Measurements from ENCODE around the gene HORMAD1.

The HORMAD1 gene

GRCh38 chr1:150696995-150697927, 23.4 kb downstream of the HORMAD1 start, which contains the start of gene GOLPH3L:
TSS of gene GOLPH3L (minus strand) at chr1:150697154. CDS start at chr1:150694838, 2,316 bp downstream.
- Histone ChIP-seq H3K9ac (ENCODE audit: low read depth, low read length) (peak within 1 kb of the TSS; percentile 66), H3K4me1 (ENCODE audit: control insufficient read depth, insufficient read depth, low read length) (peaks cover 5% of the 10 kb centered on the region; the same call in 1 of the 2 replicates), H3K4me3 (ENCODE audit: low read depth, low read length) (peak within 1 kb of the TSS; percentile 94), H3K27me3 (ENCODE audit: control insufficient read depth, insufficient read depth, low read length) (no peaks in the 10 kb centered on the region), H3K9me3 (ENCODE audit: control insufficient read depth, insufficient read depth, low read length) (no peaks in the 10 kb centered on the region), H3K27ac (ENCODE audit: low read depth, low read length) (peak within 1 kb of the TSS; percentile 83), H3K36me3 (ENCODE audit: control insufficient read depth, insufficient read depth, low read length) (peaks cover 25% of the 10 kb centered on the region)

- Histone ChIP-seq H3K9me3 (ENCODE audit: control insufficient read depth, insufficient read depth, low read length) (no peaks in the 10 kb centered on the region), H3K4me3 (ENCODE audit: low read depth, low read length) (peak overlapping the region; percentile 94), H3K27ac (ENCODE audit: low read depth, low read length) (peak overlapping the region; percentile 83), H3K27me3 (ENCODE audit: control insufficient read depth, insufficient read depth, low read length) (no peaks in the 10 kb centered on the region), H3K4me1 (ENCODE audit: control insufficient read depth, insufficient read depth, low read length) (peaks cover 5% of the 10 kb centered on the region; the same call in 1 of the 2 replicates), H3K36me3 (ENCODE audit: control insufficient read depth, insufficient read depth, low read length) (peaks cover 32% of the 10 kb centered on the region), H3K9ac (ENCODE audit: low read depth, low read length) (peak overlapping the region; percentile 66)
Measured at GRCh38 chr1:150696590-150696989, 24.1 kb downstream of the HORMAD1 start.

- Histone ChIP-seq H3K9ac (ENCODE audit: low read depth, low read length) (peak overlapping the region; percentile 45; the same call in 1 of the 2 replicates), H3K27me3 (ENCODE audit: control insufficient read depth, insufficient read depth, low read length) (no peaks in the 10 kb centered on the region), H3K9me3 (ENCODE audit: control insufficient read depth, insufficient read depth, low read length) (no peaks in the 10 kb centered on the region), H3K27ac (ENCODE audit: low read depth, low read length) (peak overlapping the region; percentile 12), H3K4me3 (ENCODE audit: low read depth, low read length) (peak overlapping the region; percentile 94), H3K36me3 (ENCODE audit: control insufficient read depth, insufficient read depth, low read length) (peaks cover 36% of the 10 kb centered on the region), H3K4me1 (ENCODE audit: control insufficient read depth, insufficient read depth, low read length) (peaks cover 5% of the 10 kb centered on the region; the same call in 1 of the 2 replicates)
Measured at GRCh38 chr1:150696162-150696561, 24.5 kb downstream of the HORMAD1 start.

- peak overlapping the region; percentile 94 for H3K4me3 ChIP-seq (ENCODE audit: low read depth, low read length)
- no peak overlapping the region for H3K27ac ChIP-seq (ENCODE audit: low read depth, low read length)
- H3K4me1 ChIP-seq (ENCODE audit: control insufficient read depth, insufficient read depth, low read length): peaks cover 5% of the 10 kb centered on the region; the same call in 1 of the 2 replicates
- H3K9ac ChIP-seq (ENCODE audit: low read depth, low read length): no peak overlapping the region
- H3K27me3 ChIP-seq (ENCODE audit: control insufficient read depth, insufficient read depth, low read length): no peaks in the 10 kb centered on the region
- no peaks in the 10 kb centered on the region for H3K9me3 ChIP-seq (ENCODE audit: control insufficient read depth, insufficient read depth, low read length)
- H3K36me3 ChIP-seq (ENCODE audit: control insufficient read depth, insufficient read depth, low read length): peaks cover 41% of the 10 kb centered on the region
Measured at GRCh38 chr1:150695561-150695960, 25.1 kb downstream of the HORMAD1 start.

GRCh38 chr1:150692720-150693119, 28.0 kb downstream of the HORMAD1 start:
- Histone ChIP-seq H3K36me3 (ENCODE audit: control insufficient read depth, insufficient read depth, low read length) (peaks cover 64% of the 10 kb centered on the region), H3K27ac (ENCODE audit: low read depth, low read length) (no peak overlapping the region)

GRCh38 chr1:150688763-150689162, 31.9 kb downstream of the HORMAD1 start:
- Histone ChIP-seq H3K9ac (ENCODE audit: low read depth, low read length) (no peak overlapping the region), H3K4me3 (ENCODE audit: low read depth, low read length) (no peak overlapping the region), H3K9me3 (ENCODE audit: control insufficient read depth, insufficient read depth, low read length) (no peaks in the 10 kb centered on the region), H3K36me3 (ENCODE audit: control insufficient read depth, insufficient read depth, low read length) (peaks cover 69% of the 10 kb centered on the region), H3K27ac (ENCODE audit: low read depth, low read length) (no peak overlapping the region), H3K4me1 (ENCODE audit: control insufficient read depth, insufficient read depth, low read length) (peaks cover 7% of the 10 kb centered on the region; the same call in 1 of the 2 replicates), H3K27me3 (ENCODE audit: control insufficient read depth, insufficient read depth, low read length) (no peaks in the 10 kb centered on the region)

More at GRCh38 chr1:150692720-150693119, 28.0 kb downstream of the HORMAD1 start:
- Histone ChIP-seq H3K9me3 (ENCODE audit: control insufficient read depth, insufficient read depth, low read length) (no peaks in the 10 kb centered on the region), H3K4me1 (ENCODE audit: control insufficient read depth, insufficient read depth, low read length) (peaks cover 2% of the 10 kb centered on the region; the same call in 1 of the 2 replicates), H3K27me3 (ENCODE audit: control insufficient read depth, insufficient read depth, low read length) (no peaks in the 10 kb centered on the region), H3K9ac (ENCODE audit: low read depth, low read length) (no peak overlapping the region), H3K4me3 (ENCODE audit: low read depth, low read length) (no peak overlapping the region)

GRCh38 chr1:150686275-150686674, 34.4 kb downstream of the HORMAD1 start:
- Histone ChIP-seq H3K4me1 (ENCODE audit: control insufficient read depth, insufficient read depth, low read length) (peaks cover 8% of the 10 kb centered on the region; the same call in 1 of the 2 replicates), H3K36me3 (ENCODE audit: control insufficient read depth, insufficient read depth, low read length) (peaks cover 46% of the 10 kb centered on the region), H3K27ac (ENCODE audit: low read depth, low read length) (no peak overlapping the region), H3K9ac (ENCODE audit: low read depth, low read length) (no peak overlapping the region), H3K27me3 (ENCODE audit: control insufficient read depth, insufficient read depth, low read length) (no peaks in the 10 kb centered on the region), H3K4me3 (ENCODE audit: low read depth, low read length) (no peak overlapping the region), H3K9me3 (ENCODE audit: control insufficient read depth, insufficient read depth, low read length) (no peaks in the 10 kb centered on the region)

- Histone ChIP-seq H3K27ac (ENCODE audit: low read depth, low read length) (no peak overlapping the region), H3K9ac (ENCODE audit: low read depth, low read length) (no peak overlapping the region)
Measured at GRCh38 chr1:150683914-150684313, 36.8 kb downstream of the HORMAD1 start.

GRCh38 chr1:150678988-150679387, 41.7 kb downstream of the HORMAD1 start:
- Histone ChIP-seq H3K27me3 (ENCODE audit: control insufficient read depth, insufficient read depth, low read length) (no peaks in the 10 kb centered on the region), H3K36me3 (ENCODE audit: control insufficient read depth, insufficient read depth, low read length) (peaks cover 12% of the 10 kb centered on the region; the same call in 1 of the 2 replicates), H3K9me3 (ENCODE audit: control insufficient read depth, insufficient read depth, low read length) (no peaks in the 10 kb centered on the region), H3K4me3 (ENCODE audit: low read depth, low read length) (no peak overlapping the region), H3K4me1 (ENCODE audit: control insufficient read depth, insufficient read depth, low read length) (peaks cover 3% of the 10 kb centered on the region; the same call in 1 of the 2 replicates), H3K9ac (ENCODE audit: low read depth, low read length) (no peak overlapping the region), H3K27ac (ENCODE audit: low read depth, low read length) (no peak overlapping the region)

More at GRCh38 chr1:150683914-150684313, 36.8 kb downstream of the HORMAD1 start:
- Histone ChIP-seq H3K9me3 (ENCODE audit: control insufficient read depth, insufficient read depth, low read length) (no peaks in the 10 kb centered on the region), H3K27me3 (ENCODE audit: control insufficient read depth, insufficient read depth, low read length) (no peaks in the 10 kb centered on the region), H3K36me3 (ENCODE audit: control insufficient read depth, insufficient read depth, low read length) (peaks cover 32% of the 10 kb centered on the region), H3K4me1 (ENCODE audit: control insufficient read depth, insufficient read depth, low read length) (peaks cover 8% of the 10 kb centered on the region; the same call in 1 of the 2 replicates), H3K4me3 (ENCODE audit: low read depth, low read length) (no peak overlapping the region)

- no peak overlapping the region for H3K9ac ChIP-seq (ENCODE audit: low read depth, low read length)
- H3K4me3 ChIP-seq (ENCODE audit: low read depth, low read length): no peak overlapping the region
- no peaks in the 10 kb centered on the region for H3K4me1 ChIP-seq (ENCODE audit: control insufficient read depth, insufficient read depth, low read length)
- H3K27me3 ChIP-seq (ENCODE audit: control insufficient read depth, insufficient read depth, low read length): no peaks in the 10 kb centered on the region
- no peaks in the 10 kb centered on the region for H3K9me3 ChIP-seq (ENCODE audit: control insufficient read depth, insufficient read depth, low read length)
- H3K27ac ChIP-seq (ENCODE audit: low read depth, low read length): no peak overlapping the region
- H3K36me3 ChIP-seq (ENCODE audit: control insufficient read depth, insufficient read depth, low read length): peaks cover 12% of the 10 kb centered on the region; the same call in 1 of the 2 replicates
Measured at GRCh38 chr1:150674881-150675280, 45.8 kb downstream of the HORMAD1 start.

GRCh38 chr1:150663321-150663720, 57.4 kb downstream of the HORMAD1 start:
- H3K4me1 ChIP-seq (ENCODE audit: control insufficient read depth, insufficient read depth, low read length): no peaks in the 10 kb centered on the region
- H3K9ac ChIP-seq (ENCODE audit: low read depth, low read length): no peak overlapping the region
- H3K4me3 ChIP-seq (ENCODE audit: low read depth, low read length): no peak overlapping the region
- no peak overlapping the region for H3K27ac ChIP-seq (ENCODE audit: low read depth, low read length)
- H3K9me3 ChIP-seq (ENCODE audit: control insufficient read depth, insufficient read depth, low read length): no peaks in the 10 kb centered on the region
- H3K36me3 ChIP-seq (ENCODE audit: control insufficient read depth, insufficient read depth, low read length): peaks cover 36% of the 10 kb centered on the region
- no peaks in the 10 kb centered on the region for H3K27me3 ChIP-seq (ENCODE audit: control insufficient read depth, insufficient read depth, low read length)

Measured in HUES48 (cell line).